Measurements from ENCODE around the gene ARHGAP10.

DNA sequence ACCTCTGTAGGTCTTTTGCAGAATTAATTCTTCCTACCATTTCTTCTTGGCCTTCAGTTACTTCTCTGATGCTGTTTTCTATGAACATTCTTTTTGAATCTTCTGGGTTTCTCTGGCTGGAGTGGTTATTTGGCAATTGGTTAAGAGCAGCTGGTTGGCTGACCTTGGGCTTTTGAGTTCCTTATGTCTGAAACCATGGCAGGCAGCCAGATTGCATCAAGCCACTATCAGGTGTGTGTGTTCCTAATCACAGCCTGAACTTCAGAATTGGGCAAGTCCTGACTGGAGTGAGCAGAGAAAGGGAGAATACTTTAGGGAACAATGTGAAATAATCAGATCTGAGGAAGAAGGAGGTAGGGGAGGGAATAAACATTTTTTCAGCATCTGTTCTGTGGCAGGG lies 90.2 kb downstream of the ARHGAP10 start:
- TF ChIP-seq GATA3 (IDR thresholded peaks at IDR 0.05; ENCODE audit: low read depth, low read length) (no peak), GATA2 (IDR thresholded peaks at IDR 0.05; ENCODE audit: low read depth, low read length) (no peak)

Data from SH-SY5Y (cell line).